K562 (cell line): ENCODE data around the gene ZFPM1. TPM values are rescaled to one million over a fixed set of nuclear protein-coding genes. Genes with fewer than 3 reads are reported as not detected.

Experiments used
- GTF3C2 ChIP-seq: IDR thresholded peaks from 3 replicates; pipeline ENCODE4 v1.6.1; 2011; ENCODE audit warnings: borderline replicate concordance, mild to moderate bottlenecking, moderate library complexity; ENCODE audit not compliant: insufficient read length; ENCODE audit errors: extremely low read depth
- polyA plus RNA-seq, 8 experiments: library from polyadenylated mRNA; depleted of rRNA in 4 of 8; stranded (reverse) in 5 of 8; unstranded in 3 of 8; fragments of >200 nt; fragmentation: Nextera tagmentation in 2 of 8; fragmentation: Illumina TruSeq in 1 of 8; extraction: Ambion mirVana in 2 of 8; extraction: Trizol in 1 of 8; gene quantifications; 2 replicates each; pipeline versions ENCODE4 v1.2.1 to v1.2.3, GENCODE V29; 2011 to 2014; ENCODE audit warnings: inconsistent platforms in 1 of 8, missing spikeins in 1 of 8
- total RNA-seq, 7 experiments: library from RNA; depleted of rRNA in 6 of 7; stranded (reverse); fragments of >200 nt in 6 of 7; fragmentation: Illumina TruSeq in 2 of 7; extraction: Trizol in 2 of 7; gene quantifications; 2 replicates each; pipeline versions ENCODE4 v1.2.1 to v1.2.3, GENCODE V29; 2011 to 2021; ENCODE audit warnings: low replicate concordance in 1 of 7
- TF ChIP-seq, protein P1 (sequence below), 2 experiments: fragments of 450-650 bp in 1 of 2; sonication (generic) in 1 of 2; formaldehyde crosslinking in 1 of 2; IDR thresholded peaks; 2 replicates each; pipeline versions ENCODE4 v1.7.1 to v1.9.0; 2016 to 2022; ENCODE audit warnings: inconsistent platforms in 1 of 2, mild to moderate bottlenecking in 1 of 2, missing genetic modification reagents in 1 of 2
- TF ChIP-seq, protein P2 (sequence below): sonication (generic); formaldehyde crosslinking; IDR thresholded peaks from 2 replicates; pipeline ENCODE4 v1.8.1; 2023; ENCODE audit warnings: mild to moderate bottlenecking, missing genetic modification reagents

Gene ZFPM1
- total and polyA plus RNA-seq, 9 of the 15 experiments (the other 6 are each of a cell fraction or from before 2014, with no cell fraction given), result 0.03 to 35.9 (median 1.4) TPM

- TF ChIP-seq, protein P1, sequence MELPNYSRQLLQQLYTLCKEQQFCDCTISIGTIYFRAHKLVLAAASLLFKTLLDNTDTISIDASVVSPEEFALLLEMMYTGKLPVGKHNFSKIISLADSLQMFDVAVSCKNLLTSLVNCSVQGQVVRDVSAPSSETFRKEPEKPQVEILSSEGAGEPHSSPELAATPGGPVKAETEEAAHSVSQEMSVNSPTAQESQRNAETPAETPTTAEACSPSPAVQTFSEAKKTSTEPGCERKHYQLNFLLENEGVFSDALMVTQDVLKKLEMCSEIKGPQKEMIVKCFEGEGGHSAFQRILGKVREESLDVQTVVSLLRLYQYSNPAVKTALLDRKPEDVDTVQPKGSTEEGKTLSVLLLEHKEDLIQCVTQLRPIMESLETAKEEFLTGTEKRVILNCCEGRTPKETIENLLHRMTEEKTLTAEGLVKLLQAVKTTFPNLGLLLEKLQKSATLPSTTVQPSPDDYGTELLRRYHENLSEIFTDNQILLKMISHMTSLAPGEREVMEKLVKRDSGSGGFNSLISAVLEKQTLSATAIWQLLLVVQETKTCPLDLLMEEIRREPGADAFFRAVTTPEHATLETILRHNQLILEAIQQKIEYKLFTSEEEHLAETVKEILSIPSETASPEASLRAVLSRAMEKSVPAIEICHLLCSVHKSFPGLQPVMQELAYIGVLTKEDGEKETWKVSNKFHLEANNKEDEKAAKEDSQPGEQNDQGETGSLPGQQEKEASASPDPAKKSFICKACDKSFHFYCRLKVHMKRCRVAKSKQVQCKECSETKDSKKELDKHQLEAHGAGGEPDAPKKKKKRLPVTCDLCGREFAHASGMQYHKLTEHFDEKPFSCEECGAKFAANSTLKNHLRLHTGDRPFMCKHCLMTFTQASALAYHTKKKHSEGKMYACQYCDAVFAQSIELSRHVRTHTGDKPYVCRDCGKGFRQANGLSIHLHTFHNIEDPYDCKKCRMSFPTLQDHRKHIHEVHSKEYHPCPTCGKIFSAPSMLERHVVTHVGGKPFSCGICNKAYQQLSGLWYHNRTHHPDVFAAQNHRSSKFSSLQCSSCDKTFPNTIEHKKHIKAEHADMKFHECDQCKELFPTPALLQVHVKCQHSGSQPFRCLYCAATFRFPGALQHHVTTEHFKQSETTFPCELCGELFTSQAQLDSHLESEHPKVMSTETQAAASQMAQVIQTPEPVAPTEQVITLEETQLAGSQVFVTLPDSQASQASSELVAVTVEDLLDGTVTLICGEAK (IDR thresholded peaks at IDR 0.05), result no peak
- TF ChIP-seq, protein P1 (CRISPR knock-in tag; IDR thresholded peaks at IDR 0.05), result no peak
- TF ChIP-seq, protein P2, sequence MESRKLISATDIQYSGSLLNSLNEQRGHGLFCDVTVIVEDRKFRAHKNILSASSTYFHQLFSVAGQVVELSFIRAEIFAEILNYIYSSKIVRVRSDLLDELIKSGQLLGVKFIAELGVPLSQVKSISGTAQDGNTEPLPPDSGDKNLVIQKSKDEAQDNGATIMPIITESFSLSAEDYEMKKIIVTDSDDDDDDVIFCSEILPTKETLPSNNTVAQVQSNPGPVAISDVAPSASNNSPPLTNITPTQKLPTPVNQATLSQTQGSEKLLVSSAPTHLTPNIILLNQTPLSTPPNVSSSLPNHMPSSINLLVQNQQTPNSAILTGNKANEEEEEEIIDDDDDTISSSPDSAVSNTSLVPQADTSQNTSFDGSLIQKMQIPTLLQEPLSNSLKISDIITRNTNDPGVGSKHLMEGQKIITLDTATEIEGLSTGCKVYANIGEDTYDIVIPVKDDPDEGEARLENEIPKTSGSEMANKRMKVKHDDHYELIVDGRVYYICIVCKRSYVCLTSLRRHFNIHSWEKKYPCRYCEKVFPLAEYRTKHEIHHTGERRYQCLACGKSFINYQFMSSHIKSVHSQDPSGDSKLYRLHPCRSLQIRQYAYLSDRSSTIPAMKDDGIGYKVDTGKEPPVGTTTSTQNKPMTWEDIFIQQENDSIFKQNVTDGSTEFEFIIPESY (CRISPR knock-in tag), result no peak
- no peak for TF ChIP-seq GTF3C2
These were observed 30.2 kb downstream of the ZFPM1 start (continued) for GRCh38 chr16:88483392-88483641.
